ENCODE measurements around the gene ZSCAN9.
A peak's percentile ranks its signal among the peaks of the same experiment; 100 is the strongest.

ZSCAN9 gene

GRCh38 chr6:28224131-28225055 is 682 bp upstream of the ZSCAN9 start:
- no peak for DNase-seq

GRCh38 chr6:28226460-28226859 is 1.4 kb downstream of the ZSCAN9 start:
- no peak for DNase-seq

- no peak for DNase-seq
These were observed 7.7 kb downstream of the ZSCAN9 start for GRCh38 chr6:28232785-28233184.

- DNase-seq = no peak
These were observed 10.9 kb downstream of the ZSCAN9 start for GRCh38 chr6:28235912-28236452.

GRCh38 chr6:28239636-28240035 is 14.6 kb downstream of the ZSCAN9 start:
- DNase-seq = no peak

GRCh38 chr6:28240471-28240870 is 15.4 kb downstream of the ZSCAN9 start:
- no peak for DNase-seq

- no peak for DNase-seq
These were observed 18.9 kb downstream of the ZSCAN9 start for GRCh38 chr6:28243946-28244345.

GRCh38 chr6:28245206-28245941 is 20.3 kb downstream of the ZSCAN9 start:
- no peak for DNase-seq

- no peak for DNase-seq
These were observed 23.8 kb downstream of the ZSCAN9 start for GRCh38 chr6:28248916-28249315.

GRCh38 chr6:28250747-28251146 is 25.7 kb downstream of the ZSCAN9 start:
- DNase-seq = no peak

GRCh38 chr6:28251661-28252008 is 26.6 kb downstream of the ZSCAN9 start:
- no peak for DNase-seq

GRCh38 chr6:28252009-28252975 is 27.2 kb downstream of the ZSCAN9 start, which contains the start of gene ZKSCAN4:
ZKSCAN4 (minus strand) TSS chr6:28252269; CDS start chr6:28251980, 289 bp downstream.
- DNase-seq = peak; percentile 46

GRCh38 chr6:28254121-28254519 is 29.0 kb downstream of the ZSCAN9 start:
- no peak for DNase-seq

- no peak for DNase-seq
These were observed 32.0 kb downstream of the ZSCAN9 start for GRCh38 chr6:28257042-28257441.

- DNase-seq = no peak
These were observed 34.1 kb downstream of the ZSCAN9 start, which contains the start of gene NKAPL for GRCh38 chr6:28258877-28259777. NKAPL (plus strand) TSS chr6:28259297; CDS start chr6:28259372, 75 bp downstream.

GRCh38 chr6:28263922-28264321 is 38.8 kb downstream of the ZSCAN9 start:
- no peak for DNase-seq

GRCh38 chr6:28264834-28265401 is 39.8 kb downstream of the ZSCAN9 start:
- no peak for DNase-seq

GRCh38 chr6:28266563-28266961 is 41.5 kb downstream of the ZSCAN9 start:
- DNase-seq = no peak

GRCh38 chr6:28266962-28267694 is 42.1 kb downstream of the ZSCAN9 start, which contains the start of gene ZSCAN26:
ZSCAN26 (plus strand) TSS chr6:28267143; CDS start chr6:28271920, 4,777 bp downstream.
- peak; percentile 38 for DNase-seq

GRCh38 chr6:28267695-28268059 is 42.6 kb downstream of the ZSCAN9 start:
- DNase-seq = no peak

All from NCI-H1048 (cell line).